ENCODE measurements around the gene ZNF274. TPM values are rescaled to one million over a fixed set of nuclear protein-coding genes. Genes with fewer than 3 reads are reported as not detected.

The ZNF274 gene
- total RNA-seq, 1 experiment from 2014 or later, result 28.7 TPM

DNA sequence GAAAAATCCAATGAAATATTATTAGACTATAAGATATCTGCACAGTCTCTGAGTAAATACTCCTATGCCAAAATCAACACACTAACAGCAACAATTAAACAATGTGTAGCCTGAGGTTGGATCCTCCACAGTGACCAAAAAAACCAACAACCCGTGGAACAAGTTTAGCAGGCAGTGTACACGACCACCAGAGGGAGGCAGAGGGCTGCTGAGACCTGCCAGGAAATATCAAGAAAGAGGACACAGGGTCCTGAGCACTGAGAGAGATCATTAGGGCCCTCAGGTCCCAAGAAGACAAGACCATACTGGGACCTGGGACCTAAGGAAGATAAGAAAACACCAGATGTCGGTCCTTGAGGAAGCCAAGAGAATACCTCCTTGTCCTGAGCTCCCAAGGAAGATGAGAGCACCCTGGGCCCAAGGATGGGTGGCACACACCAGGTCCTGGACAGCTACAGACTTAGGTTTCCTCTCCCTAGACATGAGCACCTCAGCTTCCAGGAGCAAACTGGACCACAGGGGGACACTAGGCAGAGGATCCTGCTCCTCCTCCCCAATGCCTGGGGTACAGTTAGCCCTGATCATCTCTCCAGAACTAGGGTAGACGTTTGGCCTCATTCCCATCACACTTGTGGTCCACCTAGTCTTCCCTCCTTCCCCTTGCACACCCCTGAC is 822 bp upstream of the ZNF274 start:
- no peak overlapping the region for H2BK20ac ChIP-seq (ENCODE audit: low read depth, low read length, poor library complexity, severe bottlenecking)
- no peak overlapping the region for H3K56ac ChIP-seq (ENCODE audit: insufficient read length, low read depth, low read length)
- TF ChIP-seq, protein P1, sequence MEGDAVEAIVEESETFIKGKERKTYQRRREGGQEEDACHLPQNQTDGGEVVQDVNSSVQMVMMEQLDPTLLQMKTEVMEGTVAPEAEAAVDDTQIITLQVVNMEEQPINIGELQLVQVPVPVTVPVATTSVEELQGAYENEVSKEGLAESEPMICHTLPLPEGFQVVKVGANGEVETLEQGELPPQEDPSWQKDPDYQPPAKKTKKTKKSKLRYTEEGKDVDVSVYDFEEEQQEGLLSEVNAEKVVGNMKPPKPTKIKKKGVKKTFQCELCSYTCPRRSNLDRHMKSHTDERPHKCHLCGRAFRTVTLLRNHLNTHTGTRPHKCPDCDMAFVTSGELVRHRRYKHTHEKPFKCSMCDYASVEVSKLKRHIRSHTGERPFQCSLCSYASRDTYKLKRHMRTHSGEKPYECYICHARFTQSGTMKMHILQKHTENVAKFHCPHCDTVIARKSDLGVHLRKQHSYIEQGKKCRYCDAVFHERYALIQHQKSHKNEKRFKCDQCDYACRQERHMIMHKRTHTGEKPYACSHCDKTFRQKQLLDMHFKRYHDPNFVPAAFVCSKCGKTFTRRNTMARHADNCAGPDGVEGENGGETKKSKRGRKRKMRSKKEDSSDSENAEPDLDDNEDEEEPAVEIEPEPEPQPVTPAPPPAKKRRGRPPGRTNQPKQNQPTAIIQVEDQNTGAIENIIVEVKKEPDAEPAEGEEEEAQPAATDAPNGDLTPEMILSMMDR (conservative IDR thresholded peaks at IDR 0.05), result peak; percentile 75
- peaks cover 4% of the 10 kb centered on the region for H3K23me2 ChIP-seq (ENCODE audit: insufficient read length, low read depth, low read length, poor library complexity, severe bottlenecking)
- H3K4me3 Mint-ChIP-seq, result peak overlapping the region; percentile 90 to 92
- H3K27ac Mint-ChIP-seq, result peak overlapping the region in 1 of 3 experiments; percentile 86; a peak in 3 of 7 replicates
- peak overlapping the region; percentile 42 for H3K4me2 ChIP-seq (ENCODE audit: insufficient read depth, insufficient read length, low read length)
- H3K9ac ChIP-seq (ENCODE audit: extremely low read depth, insufficient read length, low read length), result no peak overlapping the region
- no peak overlapping the region for H3K18ac ChIP-seq (ENCODE audit: insufficient read length, low read depth, low read length)
- no peak overlapping the region for H3K14ac ChIP-seq (ENCODE audit: insufficient read depth, low read length)
- H2BK120ac ChIP-seq (ENCODE audit: low read depth, low read length, poor library complexity, severe bottlenecking), result no peak overlapping the region
- no peak overlapping the region for H2BK15ac ChIP-seq (ENCODE audit: low read depth, low read length)
- no peak overlapping the region for H2BK12ac ChIP-seq (ENCODE audit: insufficient read length, low read depth, low read length)
- peaks cover 42% of the 10 kb centered on the region for H3K9me3 ChIP-seq (ENCODE audit: control insufficient read depth, low read depth, low read length)
- peak overlapping the region; percentile 23 for H4K8ac ChIP-seq (replicated peaks; ENCODE audit: insufficient read length, low read depth, low read length)
- H2BK5ac ChIP-seq (ENCODE audit: insufficient read length, low read length), result no peak overlapping the region
- H3K36me3 Mint-ChIP-seq (ENCODE audit: insufficient read depth in 1 of 3, low read depth in 3 of 3), result peaks cover 47 to 60% (median 60%) of the 10 kb centered on the region in 3 experiments
- no peak overlapping the region for H2AK5ac ChIP-seq (ENCODE audit: insufficient read length, low read length)
- no peak overlapping the region for H3T11ph ChIP-seq (ENCODE audit: low read length)
- no peaks in the 10 kb centered on the region for H3K4me1 ChIP-seq (ENCODE audit: insufficient read depth, low read length)
- no peak overlapping the region for H3K27ac ChIP-seq (ENCODE audit: insufficient read length, low read depth, low read length)
- H3K79me1 ChIP-seq (ENCODE audit: insufficient read depth, low read depth, low read length, poor library complexity, severe bottlenecking), result no peaks in the 10 kb centered on the region
- no peaks in the 10 kb centered on the region for H3K27me3 Mint-ChIP-seq (ENCODE audit: low read depth)
- no peaks in the 10 kb centered on the region for H3K27me3 ChIP-seq (ENCODE audit: insufficient read depth, low read length)
- no peak overlapping the region for H2AFZ ChIP-seq (ENCODE audit: low read length)
- peaks cover 2% of the 10 kb centered on the region; the same call in 1 of the 2 replicates for H3K79me2 ChIP-seq (ENCODE audit: insufficient read depth, low read length)
- DNase-seq, result peak; percentile 75
- H3K9me3 Mint-ChIP-seq, result peaks cover 56 to 82% of the 10 kb centered on the region in 2 experiments
- no peak overlapping the region for H4K91ac ChIP-seq (ENCODE audit: insufficient read length, low read depth, low read length)
- no peak overlapping the region for H3K23ac ChIP-seq (ENCODE audit: insufficient read length, low read depth, low read length)
- WGBS (ENCODE audit: extremely low coverage, insufficient read length, low lambda C conversion rate), result no CpG with 5 or more reads among the region's 4 CpGs
- H3K4ac ChIP-seq (ENCODE audit: low read depth, low read length), result no peak overlapping the region
- no peak overlapping the region for H4K5ac ChIP-seq (ENCODE audit: insufficient read length, low read depth, low read length)
- H4K20me1 ChIP-seq (ENCODE audit: control insufficient read depth, insufficient read depth, insufficient read length), result no peaks in the 10 kb centered on the region
- H3K4me1 Mint-ChIP-seq, result peaks cover 4 to 11% of the 10 kb centered on the region in 2 experiments
